K562 (cell line): ENCODE measurements around the gene C1orf167. TPM values are rescaled to one million over a fixed set of nuclear protein-coding genes. Genes with fewer than 3 reads are reported as not detected.

Source experiments
- ARNT ChIP-seq, 2 experiments: fragments of 450-650 bp; IDR thresholded peaks; 2 replicates each; pipeline ENCODE4 v1.6.1; 2016; ENCODE audit warnings: mild to moderate bottlenecking in 1 of 2
- ASH1L ChIP-seq: fragments of 450-650 bp; IDR thresholded peaks from 2 replicates; pipeline ENCODE4 v1.6.1; 2018; ENCODE audit warnings: borderline replicate concordance, mild to moderate bottlenecking, low read depth; ENCODE audit not compliant: partially characterized antibody
- CREB3 ChIP-seq: fragments of 450-650 bp; conservative IDR thresholded peaks from 2 replicates; pipeline ENCODE4 v1.6.1; 2016; ENCODE audit warnings: missing genetic modification characterization, low read depth, mild to moderate bottlenecking, missing compliant biosample characterization, moderate library complexity
- KDM5B ChIP-seq: fragments of 200-600 bp; sonication (generic); IDR thresholded peaks from 2 replicates; pipeline ENCODE4 v1.6.1; 2012; ENCODE audit warnings: low read depth, mild to moderate bottlenecking, moderate library complexity, low read length, control low read depth, inconsistent platforms; ENCODE audit not compliant: insufficient replicate concordance
- PHF8 ChIP-seq: fragments of 200-600 bp; sonication (generic); IDR thresholded peaks from 2 replicates; pipeline ENCODE4 v1.6.1; 2012; ENCODE audit warnings: mixed run types, mild to moderate bottlenecking, inconsistent platforms, low read length, moderate library complexity, borderline replicate concordance
- RAD21 ChIP-seq, 2 experiments: fragments of 250-450 bp in 1 of 2; fragments of 450-650 bp in 1 of 2; sonication (Bioruptor Pico) in 1 of 2; formaldehyde crosslinking in 1 of 2; IDR thresholded peaks in 1 of 2; conservative IDR thresholded peaks in 1 of 2; 2 replicates each; pipeline versions ENCODE4 v1.4.0 to v1.8.0; 2020 to 2022; ENCODE audit warnings: mild to moderate bottlenecking in 2 of 2, moderate library complexity in 1 of 2
- SMARCA5 ChIP-seq: fragments of 450-650 bp; IDR thresholded peaks from 2 replicates; pipeline ENCODE4 v1.6.1; 2016
- ZNF318 ChIP-seq, 2 experiments: fragments of 450-650 bp; IDR thresholded peaks; 2 replicates each; pipeline ENCODE4 v1.6.1; 2016; ENCODE audit warnings: mild to moderate bottlenecking in 2 of 2, borderline replicate concordance in 1 of 2, low read depth in 1 of 2, moderate library complexity in 1 of 2
- polyA plus RNA-seq, 8 experiments: library from polyadenylated mRNA; depleted of rRNA in 4 of 8; stranded (reverse) in 5 of 8; unstranded in 3 of 8; fragments of >200 nt; fragmentation: Nextera tagmentation in 2 of 8; fragmentation: Illumina TruSeq in 1 of 8; extraction: Ambion mirVana in 2 of 8; extraction: Trizol in 1 of 8; gene quantifications; 2 replicates each; pipeline versions ENCODE4 v1.2.1 to v1.2.3, GENCODE V29; 2011 to 2014; ENCODE audit warnings: inconsistent platforms in 1 of 8, missing spikeins in 1 of 8
- total RNA-seq, 7 experiments: library from RNA; depleted of rRNA in 6 of 7; stranded (reverse); fragments of >200 nt in 6 of 7; fragmentation: Illumina TruSeq in 2 of 7; extraction: Trizol in 2 of 7; gene quantifications; 2 replicates each; pipeline versions ENCODE4 v1.2.1 to v1.2.3, GENCODE V29; 2011 to 2021; ENCODE audit warnings: low replicate concordance in 1 of 7

C1orf167 gene
- total and polyA plus RNA-seq, 9 of the 15 experiments (the other 6 are each of a cell fraction or from before 2014, with no cell fraction given): 0.22 to 0.86 (median 0.31) TPM; not detected in 2

DNA sequence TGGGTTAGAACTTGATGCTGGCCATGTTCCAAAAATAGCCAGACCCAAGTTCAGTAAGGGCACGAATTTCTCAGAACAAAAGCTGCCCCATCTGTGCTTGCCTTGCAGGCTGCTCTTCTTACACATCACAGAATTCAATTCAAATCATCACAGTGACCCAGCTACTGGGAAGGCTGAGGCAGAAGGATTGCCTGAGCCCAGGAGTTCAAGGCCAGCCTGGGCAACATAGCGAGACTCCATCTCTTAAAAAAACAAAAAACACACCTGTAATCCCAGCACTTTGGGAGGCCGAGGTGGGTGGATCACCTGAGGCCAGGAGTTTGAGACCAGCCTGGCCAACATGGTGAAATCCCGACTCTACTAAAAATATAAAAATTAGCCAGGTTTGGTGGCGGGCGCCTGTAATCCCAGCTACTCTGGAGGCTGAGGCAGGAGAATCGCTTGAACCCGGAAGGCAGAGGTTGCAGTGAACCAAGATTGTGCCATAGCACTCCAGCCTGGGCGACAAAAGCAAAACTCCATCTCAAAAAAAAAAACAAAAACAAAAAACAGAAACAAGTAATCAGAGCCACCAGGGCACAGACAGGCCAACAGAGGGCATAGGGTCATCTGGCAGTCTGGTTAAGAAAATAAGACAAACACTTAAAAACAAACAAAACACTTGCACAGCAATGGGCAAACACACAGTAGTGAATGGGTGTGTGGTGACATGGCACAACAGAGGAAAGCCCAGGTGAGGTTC is 42.1 kb downstream of the C1orf167 start (continued):
- TF ChIP-seq SMARCA5: 0 out of 2 replicates have a peak, but pooled peaks have one; percentile 13
- TF ChIP-seq KDM5B: peak; percentile 36
- TF ChIP-seq RAD21 (CRISPR knock-in tag; conservative IDR thresholded peaks at IDR 0.05 in 1 of 2, IDR thresholded peaks at IDR 0.05 in 1 of 2): peak in 1 of 2 experiments; percentile 1; a peak in 1 of 4 replicates
- TF ChIP-seq ZNF318 (IDR thresholded peaks at IDR 0.05; ENCODE audit: borderline replicate concordance in 1 of 2, low read depth in 1 of 2): peak in 1 of 2 experiments; percentile 30; a peak in 1 of 4 replicates
- 0 out of 2 replicates have a peak, but pooled peaks have one; percentile 6 for TF ChIP-seq PHF8
- 0 out of 4 replicates have a peak, but pooled peaks of 1 of the 2 experiments have one; percentile 8 for TF ChIP-seq ARNT (IDR thresholded peaks at IDR 0.05)
- TF ChIP-seq CREB3: 0 out of 2 replicates have a peak, but pooled peaks have one; percentile 62
- peak; percentile 56 for TF ChIP-seq ASH1L
